Measurements from ENCODE around the gene MYL6. TPM values are rescaled to one million over a fixed set of nuclear protein-coding genes. Genes with fewer than 3 reads are reported as not detected.

The MYL6 gene
- polyA plus RNA-seq, 1 experiment: 5,957 TPM

- Histone ChIP-seq H3K27ac (ENCODE audit: low read depth, low read length) (no peak overlapping the region), H3K27me3 (ENCODE audit: control insufficient read depth, insufficient read depth, low read length) (no peaks in the 10 kb centered on the region), H3K4me3 (ENCODE audit: low read depth, low read length) (no peak overlapping the region), H3K9me3 (ENCODE audit: control insufficient read depth, insufficient read depth, low read length) (no peaks in the 10 kb centered on the region)
- TF ChIP-seq CTCF (IDR thresholded peaks at IDR 0.05; ENCODE audit: low read depth, low read length): no peak
- DNase-seq (ENCODE audit: low read depth, low spot score): no peak
- ChIA-PET CTCF (interaction anchor here (1.4 kb wide), 1 partner anchor 10 kb away, joined by 6 read pairs; the partner anchor contains the start of gene SMARCC2), POLR2A (interaction anchor here (2.6 kb wide), 1 partner anchor 22 kb away, joined by 30 read pairs; the partner anchor contains the start of gene RNF41)
Observed at GRCh38 chr12:56198836-56199235, 40.7 kb downstream of the MYL6 start.

- Histone ChIP-seq H3K9me3 (ENCODE audit: control insufficient read depth, insufficient read depth, low read length) (no peaks in the 10 kb centered on the region), H3K27ac (ENCODE audit: low read depth, low read length) (no peak overlapping the region), H3K4me3 (ENCODE audit: low read depth, low read length) (no peak overlapping the region), H3K27me3 (ENCODE audit: control insufficient read depth, insufficient read depth, low read length) (no peaks in the 10 kb centered on the region)
- TF ChIP-seq CTCF (IDR thresholded peaks at IDR 0.05; ENCODE audit: low read depth, low read length): no peak
- no peak for DNase-seq (ENCODE audit: low read depth, low spot score)
- ChIA-PET CTCF (interaction anchor here (1.6 to 1.7 kb wide), 2 partner anchors 10 to 13 kb away, joined by 8 to 10 read pairs; partner anchors contain the start of gene SMARCC2), POLR2A (interaction anchor here (1.2 kb wide), 1 partner anchor 36 kb away, joined by 5 read pairs; no protein-coding TSS in a partner anchor)
Observed at GRCh38 chr12:56202366-56202765, 44.2 kb downstream of the MYL6 start.

GRCh38 chr12:56202838-56203237 is 44.7 kb downstream of the MYL6 start:
- TF ChIP-seq CTCF (IDR thresholded peaks at IDR 0.05; ENCODE audit: low read depth, low read length): no peak
- POLR2A ChIA-PET: no interaction called here
- H3K27ac ChIP-seq (ENCODE audit: low read depth, low read length): no peak overlapping the region
- no peak overlapping the region for H3K4me3 ChIP-seq (ENCODE audit: low read depth, low read length)
- DNase-seq (ENCODE audit: low read depth, low spot score): no peak
- no peaks in the 10 kb centered on the region for H3K27me3 ChIP-seq (ENCODE audit: control insufficient read depth, insufficient read depth, low read length)
- CTCF ChIA-PET: interaction anchor here (1.6 to 3.2 kb wide), 2 partner anchors 10 to 14 kb away, joined by 8 to 15 read pairs; partner anchors contain the start of gene SMARCC2
- H3K9me3 ChIP-seq (ENCODE audit: control insufficient read depth, insufficient read depth, low read length): no peaks in the 10 kb centered on the region

- no peaks in the 10 kb centered on the region for H3K9me3 ChIP-seq (ENCODE audit: control insufficient read depth, insufficient read depth, low read length)
- H3K4me3 ChIP-seq (ENCODE audit: low read depth, low read length): no peak overlapping the region
- TF ChIP-seq CTCF (IDR thresholded peaks at IDR 0.05; ENCODE audit: low read depth, low read length): no peak
- ChIA-PET CTCF (interaction anchor here (0.6 to 5.3 kb wide), 3 partner anchors 15 to 134 kb away, joined by 4 to 37 read pairs (median 15); partner anchors contain the start of genes RNF41 and SMARCC2), POLR2A (no interaction called here)
- no peak overlapping the region for H3K27ac ChIP-seq (ENCODE audit: low read depth, low read length)
- H3K27me3 ChIP-seq (ENCODE audit: control insufficient read depth, insufficient read depth, low read length): no peaks in the 10 kb centered on the region
- DNase-seq (ENCODE audit: low read depth, low spot score): no peak
Observed at GRCh38 chr12:56204275-56204674, 46.1 kb downstream of the MYL6 start.

GRCh38 chr12:56205445-56205844 is 47.3 kb downstream of the MYL6 start:
- POLR2A ChIA-PET: interaction anchor here (0.6 to 4.1 kb wide), 2 partner anchors 16 to 54 kb away, joined by 7 to 20 read pairs; partner anchors contain the start of gene RNF41
- Histone ChIP-seq H3K27me3 (ENCODE audit: control insufficient read depth, insufficient read depth, low read length) (no peaks in the 10 kb centered on the region), H3K9me3 (ENCODE audit: control insufficient read depth, insufficient read depth, low read length) (no peaks in the 10 kb centered on the region), H3K4me3 (ENCODE audit: low read depth, low read length) (no peak overlapping the region), H3K27ac (ENCODE audit: low read depth, low read length) (no peak overlapping the region)
- TF ChIP-seq CTCF (IDR thresholded peaks at IDR 0.05; ENCODE audit: low read depth, low read length): 0 out of 2 replicates have a peak, but pooled peaks have one; percentile 2
- DNase-seq (ENCODE audit: low read depth, low spot score): no peak
- CTCF ChIA-PET: interaction anchor here (1.4 to 5.3 kb wide), 3 partner anchors 16 to 28 kb away, joined by 3 to 37 read pairs (median 15); partner anchors contain the start of genes RNF41 and SMARCC2
